ENCODE data around the gene PTPN1.
"Not testable (repeated sequence)": the region's sequence is repeated elsewhere in the genome, so short reads cannot be mapped to it uniquely, and the experiment has no call there.

Gene PTPN1

DNA sequence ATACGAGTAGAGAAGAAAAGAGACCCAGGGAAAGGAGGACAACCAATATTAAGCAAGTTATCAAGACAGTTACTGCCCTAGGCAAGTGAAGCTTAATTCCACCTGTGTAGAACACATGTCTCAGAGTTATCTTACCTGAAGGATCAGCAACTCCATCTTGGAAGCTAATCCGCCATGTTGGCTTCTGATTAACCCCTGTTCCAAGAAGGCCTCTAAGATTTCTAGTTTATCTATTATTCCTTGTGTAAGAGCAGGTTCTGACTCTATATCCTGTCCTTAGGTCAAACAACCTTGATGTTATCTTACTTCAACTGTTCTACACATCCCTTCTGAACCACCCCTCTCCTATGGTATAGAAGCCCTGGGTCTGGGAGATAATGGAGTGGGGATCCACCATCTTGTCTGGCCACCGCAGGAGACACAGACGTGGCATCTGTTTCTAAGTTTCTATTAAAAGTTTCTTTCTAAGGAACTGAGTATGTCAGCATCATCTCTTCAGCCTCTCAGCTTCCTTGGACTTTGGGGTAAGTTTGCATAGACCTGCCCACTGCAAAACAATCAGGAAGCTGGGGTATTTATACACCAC, 27.7 kb upstream of the PTPN1 start:
- no peak for DNase-seq

- DNase-seq = no peak
These were observed 25.8 kb upstream of the PTPN1 start for GRCh38 chr20:50484271-50484976.

DNA sequence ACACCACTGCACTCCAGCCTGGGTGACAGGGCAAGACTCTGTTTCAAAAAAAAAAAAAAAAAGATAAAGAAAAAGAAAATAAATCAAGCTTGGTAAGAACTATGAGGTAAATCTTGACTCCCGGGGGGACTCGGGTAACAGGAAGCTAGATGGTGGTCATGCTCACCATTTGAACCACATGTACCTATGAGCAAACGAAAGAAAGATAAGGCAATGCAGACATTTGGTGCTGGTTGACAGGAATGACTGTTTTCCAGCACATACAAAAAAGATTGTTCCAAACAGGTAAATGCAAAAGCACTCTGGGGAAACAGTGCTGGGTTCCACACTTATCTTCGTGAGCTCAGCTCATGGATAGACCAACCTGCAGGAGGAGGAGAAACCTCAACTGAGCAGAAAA, 22.8 kb upstream of the PTPN1 start:
- no peak for DNase-seq

- DNase-seq = no peak
These were observed 21.9 kb upstream of the PTPN1 start for GRCh38 chr20:50488236-50488806.

GRCh38 chr20:50491168-50491567, 19.0 kb upstream of the PTPN1 start:
- no peak for DNase-seq

GRCh38 chr20:50491926-50492634, 18.1 kb upstream of the PTPN1 start:
- no peak for DNase-seq

DNA sequence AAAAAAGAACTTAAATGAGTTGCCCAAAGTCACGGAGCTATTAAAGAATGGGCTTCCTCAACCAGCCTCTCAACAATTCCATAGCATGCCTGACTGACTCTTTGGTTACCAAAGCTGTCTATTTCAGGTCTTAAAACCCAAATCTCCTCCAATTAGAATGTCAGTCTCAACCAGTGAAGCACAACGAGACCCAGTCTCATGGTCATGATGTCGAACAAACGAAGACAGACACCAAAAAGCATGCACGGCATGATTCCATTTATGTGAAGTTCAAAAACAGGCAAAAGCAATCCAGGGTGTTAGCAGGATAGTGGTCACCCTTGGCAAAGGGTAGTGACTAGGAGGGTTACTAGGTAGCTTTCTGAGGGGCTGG, 16.3 kb upstream of the PTPN1 start:
- DNase-seq = no peak

GRCh38 chr20:50494428-50494827, 15.8 kb upstream of the PTPN1 start:
- DNase-seq = no peak

GRCh38 chr20:50496773-50497385, 13.3 kb upstream of the PTPN1 start:
- DNase-seq = no peak

- no peak for DNase-seq
These were observed 12.0 kb upstream of the PTPN1 start for GRCh38 chr20:50498071-50498776.

- no peak for DNase-seq
These were observed 10.2 kb upstream of the PTPN1 start for GRCh38 chr20:50499938-50500337.

- no peak for DNase-seq
These were observed 8.0 kb upstream of the PTPN1 start for GRCh38 chr20:50501972-50502745.

DNA sequence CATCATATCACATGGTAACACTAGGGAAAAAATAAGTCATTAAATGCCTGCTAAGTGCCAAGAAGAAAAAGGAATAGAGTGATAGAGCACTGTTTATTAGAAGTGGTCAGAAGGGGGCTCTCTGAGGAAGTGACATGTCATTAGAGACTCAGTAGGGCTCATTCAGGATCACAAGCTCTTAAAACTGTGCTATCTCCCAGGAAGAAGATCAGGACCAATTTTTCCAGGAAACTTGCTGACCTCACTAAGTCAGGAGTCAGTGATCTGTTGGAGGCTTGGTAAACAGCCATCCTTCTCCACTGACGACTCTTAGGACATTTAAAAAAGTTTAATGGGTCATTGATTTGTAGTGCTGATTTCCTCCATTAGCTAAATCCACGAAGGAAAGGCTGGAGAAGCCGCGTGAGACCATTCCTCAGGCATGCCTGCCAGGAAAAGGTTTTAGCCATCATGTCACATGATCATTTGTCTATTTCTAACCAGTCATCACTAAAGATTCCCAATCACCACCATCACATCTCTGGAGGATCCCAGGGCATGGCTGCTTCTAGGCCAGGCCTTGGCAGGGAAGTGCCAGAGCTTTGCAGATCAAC, 5.9 kb upstream of the PTPN1 start:
- DNase-seq = no peak

DNA sequence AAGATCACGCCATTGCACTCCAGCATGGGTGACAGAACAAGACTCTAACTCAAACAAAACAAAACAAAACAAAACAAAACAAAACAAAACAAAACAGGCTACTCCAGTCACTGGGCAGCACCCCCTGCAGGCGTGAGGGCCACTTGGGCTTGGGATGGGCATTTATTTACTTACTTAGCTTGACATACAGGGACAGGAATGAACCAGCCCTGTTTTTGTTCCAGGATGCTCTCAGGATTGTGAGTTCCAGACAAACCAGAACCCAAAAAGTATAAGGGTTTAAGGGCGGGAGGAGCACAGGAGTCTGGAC, 4.0 kb upstream of the PTPN1 start:
- no peak for DNase-seq

GRCh38 chr20:50507745-50508144, 2.4 kb upstream of the PTPN1 start:
- not testable (repeated sequence) for DNase-seq

- no peak for DNase-seq
These were observed 1.9 kb upstream of the PTPN1 start for GRCh38 chr20:50508171-50508755.

DNA sequence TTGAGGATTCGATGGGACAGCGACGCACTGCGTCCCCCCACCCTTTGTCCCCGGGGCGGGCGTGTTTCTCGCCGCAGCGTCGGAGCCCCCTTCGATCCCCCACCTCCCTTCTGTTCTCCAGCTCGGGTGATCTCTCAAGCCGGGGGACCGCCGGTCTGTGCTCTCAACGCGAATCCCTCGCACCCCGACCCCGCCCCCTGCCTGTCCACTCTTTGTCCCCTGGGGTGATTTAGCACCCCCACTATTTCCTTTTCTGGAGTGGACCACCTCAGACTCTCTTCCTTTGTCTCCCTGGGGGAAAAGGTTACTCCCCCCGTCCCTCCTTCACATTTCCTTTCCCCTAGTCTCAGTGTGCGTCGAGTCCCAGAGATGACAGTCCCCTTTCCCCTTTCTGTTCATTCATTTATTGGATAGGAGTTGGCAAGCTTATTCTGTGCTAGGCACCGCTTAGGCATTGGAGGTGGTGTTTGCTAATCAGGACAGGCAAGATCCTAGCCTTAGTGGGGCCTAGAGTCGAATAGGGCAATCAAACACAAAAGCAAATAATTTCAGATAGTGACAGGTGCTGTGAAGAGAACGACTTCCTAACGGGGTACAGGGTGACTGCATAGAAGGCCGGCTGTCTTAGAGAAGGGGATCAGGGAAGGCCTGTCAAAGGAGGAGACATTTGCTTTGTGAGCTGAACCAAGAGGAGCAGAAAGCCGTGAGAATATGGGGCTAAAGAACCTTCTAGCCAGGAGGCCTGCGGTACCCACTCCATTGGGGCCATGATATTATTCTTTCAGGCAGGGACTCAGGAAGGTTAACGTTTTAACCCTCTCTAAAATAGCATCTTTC, 741 bp downstream of the PTPN1 start:
- peak; percentile 43 for DNase-seq

GRCh38 chr20:50512323-50512722, 2.1 kb downstream of the PTPN1 start:
- no peak for DNase-seq

DNA sequence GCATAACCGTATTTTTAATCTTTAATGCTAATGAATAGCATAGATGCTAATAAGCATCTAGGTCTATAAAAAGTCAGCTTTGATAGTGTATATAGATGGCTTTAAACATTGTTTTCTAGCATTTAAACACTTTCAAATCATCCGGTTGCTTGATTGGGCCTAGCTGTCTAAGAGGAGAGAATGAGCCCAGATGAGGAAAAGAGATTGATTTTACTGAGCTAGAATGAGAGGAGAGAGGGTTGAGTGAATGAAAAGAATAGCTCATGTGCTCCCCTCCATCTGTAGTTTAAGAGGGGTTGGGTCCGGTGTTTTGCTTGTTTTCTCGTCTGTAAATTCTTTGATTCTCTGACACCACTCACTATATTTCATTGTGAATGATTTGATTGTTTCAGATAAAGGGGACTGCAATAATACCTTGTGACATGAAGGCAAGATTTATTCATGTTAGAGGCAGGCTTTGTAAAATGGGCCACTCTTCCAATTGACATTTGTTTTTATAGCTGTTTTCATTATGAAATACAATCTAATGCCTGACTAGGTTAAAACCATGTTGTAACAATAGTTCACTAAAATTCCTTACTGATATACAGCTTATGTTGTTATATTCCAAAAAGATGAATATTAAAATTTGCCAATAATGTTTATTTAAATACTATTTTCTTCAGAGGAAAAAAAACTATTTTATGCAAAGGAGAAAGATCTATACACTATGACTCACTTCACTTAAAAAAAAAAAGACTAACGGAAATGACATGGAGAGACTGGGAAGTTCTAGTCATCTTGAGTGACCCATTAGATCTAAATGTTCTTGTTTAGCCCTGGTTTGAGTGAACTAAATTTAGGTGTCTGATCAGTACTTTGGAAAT, 3.2 kb downstream of the PTPN1 start:
- DNase-seq = no peak

GRCh38 chr20:50514035-50514337, 3.8 kb downstream of the PTPN1 start:
- DNase-seq = no peak

Data from DMS53 (cell line).